Stimulated activated CD4-positive, alpha-beta T cell treated with anti-CD3 and anti-CD28 coated beads, Interleukin-12 subunit alpha, Interleukin-12 subunit beta, amount 100 ng/mL, for 24 hours (primary cell): Measurements from ENCODE around the gene AJM1.
A peak's percentile ranks its signal among the peaks of the same experiment; 100 is the strongest.
"Not testable (repeated sequence)": the region's sequence is repeated elsewhere in the genome, so short reads cannot be mapped to it uniquely, and the experiment has no call there.

Experiments
- DNase-seq, 2 experiments: peaks; one replicate each; pipeline ENCODE4 v3.0.0-alpha.2; 2020; ENCODE audit warnings: low read depth in 2 of 2

AJM1 gene

GRCh38 chr9:136880651-136881050 is 38.4 kb downstream of the AJM1 start:
- no peak for DNase-seq

DNA sequence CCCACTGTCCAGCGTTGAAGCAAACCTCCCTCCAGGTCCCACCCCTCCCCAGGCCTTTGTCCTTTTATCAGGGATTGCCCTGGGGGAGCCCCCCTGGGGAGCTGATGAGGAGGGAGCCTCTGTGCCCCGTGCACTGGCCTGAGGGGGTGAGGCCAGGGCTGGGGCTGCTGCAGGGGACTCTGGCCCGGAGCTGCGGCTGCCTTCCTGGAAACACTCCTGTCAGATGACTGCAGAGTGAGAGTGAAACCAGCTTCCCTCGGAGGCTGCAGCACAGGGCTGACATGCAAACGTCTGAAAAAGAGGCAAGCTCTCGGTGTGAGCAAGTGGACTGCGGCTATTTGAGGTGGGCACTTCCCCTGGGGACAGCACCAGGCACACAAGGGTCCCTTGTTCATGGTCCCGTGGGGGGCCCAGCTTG is 39.4 kb downstream of the AJM1 start:
- peak in 1 of 2 experiments; percentile 61 for DNase-seq

DNA sequence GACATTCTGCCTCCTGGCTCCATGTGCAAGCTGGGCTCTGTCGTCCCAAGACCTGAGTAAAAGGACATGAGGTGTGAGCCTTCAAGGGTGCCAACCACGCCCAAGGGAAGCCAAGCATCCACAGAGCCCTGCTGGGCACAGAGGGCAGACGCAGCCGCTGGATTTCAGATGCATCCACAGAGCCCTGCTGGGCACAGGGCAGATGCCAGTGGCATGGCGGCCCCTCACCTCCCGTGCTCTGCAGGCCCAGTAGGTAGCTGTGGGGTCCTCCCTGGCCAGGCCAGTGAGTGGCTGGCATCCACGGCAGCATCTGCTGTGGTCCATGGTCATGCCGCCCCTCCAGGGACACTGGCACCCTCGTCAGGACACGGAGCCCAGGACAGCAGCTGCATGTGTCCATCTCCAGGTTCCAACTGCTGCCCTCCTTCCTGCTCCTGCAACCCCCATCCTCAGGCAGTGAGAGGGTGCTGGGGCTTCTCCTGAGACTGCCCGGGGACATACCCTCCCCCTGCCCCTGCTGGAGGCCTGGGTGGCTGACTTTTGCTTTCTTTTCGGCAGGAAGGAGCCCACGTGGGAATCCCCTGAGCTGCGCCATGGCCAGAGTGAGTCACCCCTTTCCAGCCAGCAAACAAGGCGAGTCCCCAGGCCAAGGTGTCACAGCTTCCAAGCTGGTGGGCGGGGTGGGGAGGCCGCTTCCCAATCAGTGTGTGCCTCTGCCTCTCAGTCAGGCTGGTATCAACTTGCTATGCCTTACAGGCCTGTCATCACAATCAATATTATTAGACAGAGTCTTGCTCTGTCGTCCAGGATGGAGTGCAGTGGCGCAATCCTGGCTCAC is 40.0 kb downstream of the AJM1 start:
- DNase-seq: peak; percentile 88 to 92

GRCh38 chr9:136882947-136883283 is 40.6 kb downstream of the AJM1 start:
- DNase-seq: not testable (repeated sequence)

- DNase-seq: not testable (repeated sequence)
Observed at GRCh38 chr9:136883670-136884069, 41.4 kb downstream of the AJM1 start.

GRCh38 chr9:136885950-136886578 is 43.8 kb downstream of the AJM1 start, which contains the start of gene TRAF2:
Gene TRAF2, plus strand, starts transcription at chr9:136886516. Its CDS starts 12,225 bp downstream, at chr9:136898741.
- peak; percentile 95 to 96 for DNase-seq

DNA sequence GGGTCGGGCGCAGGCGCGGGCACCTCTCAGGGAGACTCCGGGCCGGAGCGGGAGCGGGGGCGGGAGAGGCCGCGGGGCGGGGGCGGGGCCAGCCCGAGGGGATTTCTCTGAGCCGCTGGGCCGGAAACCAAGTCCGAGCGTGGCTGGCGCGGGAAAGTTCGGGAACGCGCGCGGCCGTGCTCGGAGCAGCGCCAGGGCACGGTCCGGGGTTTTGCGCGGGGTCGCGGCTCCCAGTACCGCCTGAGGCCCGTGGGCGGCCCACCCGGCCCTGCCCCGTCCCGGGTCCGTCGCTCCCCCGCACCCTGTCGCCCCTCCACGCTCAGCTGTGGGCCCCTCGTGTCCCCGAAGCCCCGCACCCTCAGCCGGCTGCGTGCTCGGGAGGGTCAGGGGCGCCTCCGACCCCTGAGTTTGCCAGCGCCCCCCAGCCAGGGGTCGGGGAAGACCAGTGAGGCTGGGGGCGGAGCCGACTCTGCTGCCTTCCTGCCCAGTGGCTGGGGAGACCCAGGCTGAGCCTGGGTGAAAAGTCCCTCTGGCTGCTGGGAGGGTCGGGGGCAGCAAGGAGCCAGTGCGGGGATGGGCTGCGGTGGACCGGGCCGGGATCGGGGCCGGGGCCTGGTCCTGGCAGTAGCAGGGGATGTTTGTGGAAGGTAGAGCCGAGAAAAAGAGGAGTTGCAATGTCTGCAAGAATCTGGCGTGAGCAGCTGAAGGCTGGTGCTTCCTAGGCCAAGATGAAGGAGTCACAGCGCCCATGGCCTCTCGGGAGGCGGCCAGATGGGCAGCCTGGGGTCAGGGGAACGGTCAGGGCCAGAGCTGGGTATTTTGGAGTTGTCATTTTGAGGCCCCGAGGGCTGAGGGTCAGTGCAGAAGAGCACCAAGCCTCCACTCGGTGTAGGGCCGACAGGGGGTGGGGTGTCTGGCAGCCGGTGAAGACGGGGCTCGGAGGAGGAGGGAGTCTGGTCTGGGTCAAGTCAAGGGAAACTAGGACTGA is 44.6 kb downstream of the AJM1 start:
- peak in 1 of 2 experiments; percentile 23 for DNase-seq

- DNase-seq: no peak
Observed at GRCh38 chr9:136888454-136888853, 46.2 kb downstream of the AJM1 start.

GRCh38 chr9:136889858-136890257 is 47.6 kb downstream of the AJM1 start:
- DNase-seq: no peak

- DNase-seq: no peak
Observed at GRCh38 chr9:136890661-136891060, 48.4 kb downstream of the AJM1 start.
